Testis (tissue), 2 donors: ENCODE measurements around the gene SUDS3.
"Not testable (repeated sequence)": the region's sequence is repeated elsewhere in the genome, so short reads cannot be mapped to it uniquely, and the experiment has no call there.

Experiments
- POLR2A ChIP-seq: fragments of 450-650 bp; IDR thresholded peaks from one replicate; pipeline ENCODE4 v1.6.1; 2017; ENCODE audit warnings: antibody characterized with exemption, mild to moderate bottlenecking, moderate library complexity
- TF ChIP-seq, protein P1 (sequence below), 3 experiments: fragments of 450-650 bp in 2 of 3; fragments of 200-600 bp in 1 of 3; sonication (generic) in 1 of 3; IDR thresholded peaks; one replicate each; pipeline ENCODE4 v1.5.1; 2016 to 2019; ENCODE audit warnings: antibody characterized with exemption in 3 of 3, mild to moderate bottlenecking in 2 of 3, moderate library complexity in 1 of 3

DNA sequence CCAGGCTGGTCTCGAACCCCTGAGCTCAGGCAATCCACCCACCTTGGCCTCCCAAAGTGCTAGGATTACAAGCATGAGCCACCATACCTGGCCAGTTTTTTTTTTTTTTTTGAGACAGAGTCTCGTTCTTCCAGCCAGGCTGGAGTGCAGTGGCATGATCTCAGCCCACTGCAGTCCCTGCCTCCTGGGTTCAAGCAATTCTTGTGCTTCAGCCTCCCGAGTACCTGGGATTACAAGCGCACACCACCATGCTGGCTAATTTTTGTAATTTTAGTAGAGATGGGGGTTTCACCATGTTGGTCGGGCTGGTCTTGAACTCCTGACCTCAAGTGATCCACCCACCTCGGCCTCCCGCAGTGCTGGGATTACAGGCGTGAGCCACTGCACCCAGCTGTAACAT is 31.9 kb downstream of the SUDS3 start:
- TF ChIP-seq, protein P1, sequence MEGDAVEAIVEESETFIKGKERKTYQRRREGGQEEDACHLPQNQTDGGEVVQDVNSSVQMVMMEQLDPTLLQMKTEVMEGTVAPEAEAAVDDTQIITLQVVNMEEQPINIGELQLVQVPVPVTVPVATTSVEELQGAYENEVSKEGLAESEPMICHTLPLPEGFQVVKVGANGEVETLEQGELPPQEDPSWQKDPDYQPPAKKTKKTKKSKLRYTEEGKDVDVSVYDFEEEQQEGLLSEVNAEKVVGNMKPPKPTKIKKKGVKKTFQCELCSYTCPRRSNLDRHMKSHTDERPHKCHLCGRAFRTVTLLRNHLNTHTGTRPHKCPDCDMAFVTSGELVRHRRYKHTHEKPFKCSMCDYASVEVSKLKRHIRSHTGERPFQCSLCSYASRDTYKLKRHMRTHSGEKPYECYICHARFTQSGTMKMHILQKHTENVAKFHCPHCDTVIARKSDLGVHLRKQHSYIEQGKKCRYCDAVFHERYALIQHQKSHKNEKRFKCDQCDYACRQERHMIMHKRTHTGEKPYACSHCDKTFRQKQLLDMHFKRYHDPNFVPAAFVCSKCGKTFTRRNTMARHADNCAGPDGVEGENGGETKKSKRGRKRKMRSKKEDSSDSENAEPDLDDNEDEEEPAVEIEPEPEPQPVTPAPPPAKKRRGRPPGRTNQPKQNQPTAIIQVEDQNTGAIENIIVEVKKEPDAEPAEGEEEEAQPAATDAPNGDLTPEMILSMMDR (IDR thresholded peaks at IDR 0.05) = not testable (repeated sequence)
- TF ChIP-seq POLR2A = not testable (repeated sequence)
